A549 (cell line): ENCODE data around the gene CLN6. TPM values are rescaled to one million over a fixed set of nuclear protein-coding genes. Genes with fewer than 3 reads are reported as not detected.

Source experiments
- ATAC-seq, 2 experiments: fragments of 200-7000 bp in 1 of 2; fragments of >200 bp in 1 of 2; cut with Nextera tagmentation in 1 of 2; cut with Tn5 transposase in 1 of 2; 3 replicates each; pipeline versions ENCODE4 v1.8.0 to v1.9.1; 2018 to 2020; ENCODE audit warnings: mild to moderate bottlenecking in 1 of 2, moderate library complexity in 1 of 2
- CTCF ChIA-PET: fragments of 300-600 bp; sonication (Branson Sonifier 250); formaldehyde crosslinking; extraction: SDS; loops from one replicate; lab custom pipeline; 2021; ENCODE audit warnings: antibody characterized with exemption, inconsistent platforms; lab: Yijun Ruan, JAX
- POLR2A ChIA-PET: fragments of 350-600 bp; formaldehyde crosslinking; extraction: SDS; loops from one replicate; lab custom pipeline; 2021; ENCODE audit warnings: antibody characterized with exemption, inconsistent platforms; lab: Yijun Ruan, JAX
- DNase-seq, 2 experiments: peaks; one replicate each; pipeline versions ENCODE4 v3.0.0 to v3.0.0-alpha.2; 2011 to 2016; ENCODE audit warnings: low read depth in 1 of 2, low spot score in 1 of 2
- FAIRE-seq: peaks from 2 replicates; lab custom pipeline; 2011; peaks lifted over from hg19 to GRCh38; lab: Jason Lieb, UNC
- H3K27ac ChIP-seq, 2 experiments: fragments of >200 bp; sonication (Bioruptor Twin); formaldehyde crosslinking; 3 replicates each; pipeline ENCODE4 v1.5.1; 2016 to 2017
- H3K4me1 ChIP-seq: fragments of >200 bp; sonication (Bioruptor Twin); formaldehyde crosslinking; 3 replicates; pipeline ENCODE4 v1.6.1; 2016
- H3K4me2 ChIP-seq: fragments of >200 bp; sonication (Bioruptor Twin); formaldehyde crosslinking; 3 replicates; pipeline ENCODE4 v1.6.1; 2016
- H3K4me3 ChIP-seq: fragments of >200 bp; sonication (Bioruptor Twin); formaldehyde crosslinking; 3 replicates; pipeline ENCODE4 v1.5.1; 2016
- H3K9me3 ChIP-seq: fragments of >200 bp; sonication (Bioruptor Twin); formaldehyde crosslinking; 3 replicates; pipeline ENCODE4 v1.6.1; 2016
- CBX2 ChIP-seq: fragments of 200-600 bp; sonication (generic); IDR thresholded peaks from 2 replicates; pipeline ENCODE4 v1.6.1; 2016; ENCODE audit warnings: low read depth, mild to moderate bottlenecking, borderline replicate concordance
- CTCF ChIP-seq: fragments of >200 bp; sonication (Bioruptor Twin); formaldehyde crosslinking; IDR thresholded peaks from 3 replicates; pipeline ENCODE4 v1.5.1; 2016
- ELK1 ChIP-seq: fragments of 150-350 bp; IDR thresholded peaks from 2 replicates; pipeline ENCODE4 v1.6.1; 2014; ENCODE audit warnings: low read depth, mild to moderate bottlenecking, low read length
- EP300 ChIP-seq, 2 experiments: fragments of >200 bp; sonication (Bioruptor Twin); formaldehyde crosslinking; IDR thresholded peaks; 2 replicates in 1 of 2; 3 replicates in 1 of 2; pipeline ENCODE4 v1.6.1; 2016 to 2017
- ESRRA ChIP-seq: fragments of 150-350 bp; IDR thresholded peaks from 2 replicates; pipeline ENCODE4 v1.6.1; 2014; ENCODE audit warnings: mild to moderate bottlenecking, low read length, borderline replicate concordance
- FOSB ChIP-seq: fragments of 250-450 bp; sonication (Bioruptor Pico); IDR thresholded peaks from 2 replicates; pipeline ENCODE4 v1.5.0; 2020; ENCODE audit warnings: mild to moderate bottlenecking, moderate library complexity
- HDAC2 ChIP-seq: fragments of 200-600 bp; sonication (generic); IDR thresholded peaks from 2 replicates; pipeline ENCODE4 v1.6.1; 2016
- HES2 ChIP-seq: fragments of >200 bp; sonication (Bioruptor Twin); formaldehyde crosslinking; IDR thresholded peaks from 2 replicates; pipeline ENCODE4 v1.6.1; 2016
- HOXA7 ChIP-seq: fragments of 250-450 bp; sonication (Bioruptor Pico); IDR thresholded peaks from 2 replicates; pipeline ENCODE4 v1.5.0; 2020; ENCODE audit warnings: mild to moderate bottlenecking, moderate library complexity
- KDM5A ChIP-seq: fragments of 200-600 bp; sonication (generic); IDR thresholded peaks from 2 replicates; pipeline ENCODE4 v1.6.1; 2016; ENCODE audit warnings: antibody characterized with exemption, mild to moderate bottlenecking
- MYC ChIP-seq: IDR thresholded peaks from 2 replicates; pipeline ENCODE4 v1.6.1; 2012; ENCODE audit warnings: mild to moderate bottlenecking, inconsistent platforms, low read length, improper control_type of control experiment, borderline replicate concordance
- PHF8 ChIP-seq: fragments of 200-600 bp; sonication (generic); IDR thresholded peaks from 2 replicates; pipeline ENCODE4 v1.6.1; 2016; ENCODE audit warnings: low read depth, mild to moderate bottlenecking, antibody characterized with exemption, moderate library complexity, borderline replicate concordance
- POLR2AphosphoS2 ChIP-seq: conservative IDR thresholded peaks from 2 replicates; pipeline ENCODE4 v1.6.1; 2012; ENCODE audit warnings: low read length, improper control_type of control experiment, inconsistent platforms
- TFCP2L1 ChIP-seq: fragments of 250-450 bp; sonication (Bioruptor Pico); IDR thresholded peaks from 2 replicates; pipeline ENCODE4 v1.5.0; 2021; ENCODE audit warnings: mild to moderate bottlenecking
- ZC3H11A ChIP-seq: fragments of 450-650 bp; IDR thresholded peaks from 2 replicates; pipeline ENCODE4 v1.6.1; 2014; ENCODE audit warnings: antibody characterized with exemption, mild to moderate bottlenecking
- ZSCAN20 ChIP-seq: fragments of 250-450 bp; sonication (Bioruptor Pico); IDR thresholded peaks from 2 replicates; pipeline ENCODE4 v1.8.0; 2022; ENCODE audit warnings: mild to moderate bottlenecking, moderate library complexity
- WGBS: methylation state at CpG from one replicate; pipeline ENCODE4 v1.1.6; 2017; ENCODE audit errors: missing lambda C conversion rate; 5-methylcytosine and 5-hydroxymethylcytosine counted together
- polyA plus RNA-seq, 4 experiments: library from polyadenylated mRNA; depleted of rRNA in 3 of 4; stranded (reverse); fragments of >200 nt; fragmentation: RNase III in 1 of 4; extraction: RNeasy Plus Mini Kit Qiagen cat#74134 plus additional on column Dnase treatment in 1 of 4; gene quantifications; 2 replicates in 3 of 4; 3 replicates in 1 of 4; pipeline ENCODE4 v1.2.3, GENCODE V29; 2011 to 2017

The CLN6 gene
- polyA plus RNA-seq, 2 of the 4 experiments (the other 2 are of a cell fraction), result 47.5 to 69.7 TPM

- no peak for TF ChIP-seq KDM5A
- no peak for TF ChIP-seq HES2
- no peak for TF ChIP-seq MYC
- no peak for TF ChIP-seq FOSB (CRISPR knock-in tag)
Measured at GRCh38 chr15:68232449-68232848, 2.9 kb upstream of the CLN6 start (continued).

- DNase-seq, result no peak
- POLR2A ChIA-PET, result interaction anchor here (0.6 kb wide), 1 partner anchor 1704 kb away, joined by 4 read pairs; no protein-coding TSS in a partner anchor
Measured at GRCh38 chr15:68231102-68231818, 1.7 kb upstream of the CLN6 start.

GRCh38 chr15:68230157-68231100 lies 901 bp upstream of the CLN6 start:
- no peaks in the 10 kb centered on the region for H3K9me3 ChIP-seq
- H3K4me1 ChIP-seq, result peaks cover 25% of the 10 kb centered on the region
- H3K4me2 ChIP-seq, result peak overlapping the region; percentile 80
- H3K27ac ChIP-seq, result peak overlapping the region; percentile 94 to 96
- DNase-seq (no peak), FAIRE-seq (no peak), ATAC-seq (peak in 1 of 2 experiments; percentile 61; a peak in 3 of 6 replicates)
- POLR2A ChIA-PET, result interaction anchor here (1.7 to 2.7 kb wide), 2 partner anchors 10 to 47 kb away, joined by 5 to 12 read pairs; partner anchors contain the start of gene FEM1B
- H3K4me3 ChIP-seq, result peak overlapping the region; percentile 67
- CTCF ChIA-PET, result interaction anchor here (1.3 to 2.0 kb wide), 3 partner anchors 75 to 695 kb away, joined by 3 to 5 read pairs (median 5); no protein-coding TSS in a partner anchor
- 59% methylated on average over 20 of the region's 20 CpGs for WGBS
- TF ChIP-seq CBX2, result no peak
- TF ChIP-seq CTCF, result peak; percentile 17; the same call in 1 of the 3 replicates

More at GRCh38 chr15:68231102-68231818, 1.7 kb upstream of the CLN6 start:
- CTCF ChIA-PET, result interaction anchor here (0.8 to 2.0 kb wide), 7 partner anchors 10 to 694 kb away, joined by 3 to 8 read pairs (median 5); no protein-coding TSS in a partner anchor
- H3K4me1 ChIP-seq, result peaks cover 25% of the 10 kb centered on the region
- ATAC-seq, result no peak
- no peak for FAIRE-seq
- no peak overlapping the region for H3K4me2 ChIP-seq
- H3K4me3 ChIP-seq, result no peak overlapping the region
- H3K9me3 ChIP-seq, result no peaks in the 10 kb centered on the region
- WGBS, result 74% methylated on average over 9 of the region's 9 CpGs
- no peak for TF ChIP-seq ESRRA
- TF ChIP-seq EP300 (IDR thresholded peaks at IDR 0.05), result no peak
- no peak overlapping the region for H3K27ac ChIP-seq

GRCh38 chr15:68228971-68229385 lies 550 bp downstream of the CLN6 start:
- peak in 1 of 2 experiments; percentile 19 for DNase-seq
- Histone ChIP-seq H3K4me3 (peak overlapping the region; percentile 67), H3K4me1 (peaks cover 25% of the 10 kb centered on the region), H3K9me3 (no peaks in the 10 kb centered on the region), H3K4me2 (peak overlapping the region; percentile 80), H3K27ac (peak overlapping the region; percentile 94 to 96)
- ATAC-seq, result peak; percentile 8 to 46; a peak in 4 of 6 replicates
- no peak for FAIRE-seq
- under 1% methylated on average over 30 of the region's 39 CpGs for WGBS
- ChIA-PET POLR2A (interaction anchor here (0.6 to 2.7 kb wide), 3 partner anchors 9 to 582 kb away, joined by 5 to 12 read pairs (median 6); partner anchors contain the start of gene FEM1B), CTCF (interaction anchor here (0.6 to 2.1 kb wide), 5 partner anchors 10 to 267 kb away, joined by 3 to 8 read pairs (median 6); no protein-coding TSS in a partner anchor)
- TF ChIP-seq ZSCAN20 (CRISPR knock-in tag) (no peak), TFCP2L1 (peak; percentile 28; the same call in 1 of the 2 replicates), HDAC2 (no peak), HOXA7 (CRISPR knock-in tag) (no peak), ELK1 (no peak), KDM5A (no peak), FOSB (CRISPR knock-in tag) (no peak), ZC3H11A (0 out of 2 replicates have a peak, but pooled peaks have one; percentile 9), PHF8 (peak; percentile 54; the same call in 1 of the 2 replicates), POLR2AphosphoS2 (no peak)
